ENCODE measurements around the gene WDFY1.
A peak's percentile ranks its signal among the peaks of the same experiment; 100 is the strongest.

Gene WDFY1

DNA sequence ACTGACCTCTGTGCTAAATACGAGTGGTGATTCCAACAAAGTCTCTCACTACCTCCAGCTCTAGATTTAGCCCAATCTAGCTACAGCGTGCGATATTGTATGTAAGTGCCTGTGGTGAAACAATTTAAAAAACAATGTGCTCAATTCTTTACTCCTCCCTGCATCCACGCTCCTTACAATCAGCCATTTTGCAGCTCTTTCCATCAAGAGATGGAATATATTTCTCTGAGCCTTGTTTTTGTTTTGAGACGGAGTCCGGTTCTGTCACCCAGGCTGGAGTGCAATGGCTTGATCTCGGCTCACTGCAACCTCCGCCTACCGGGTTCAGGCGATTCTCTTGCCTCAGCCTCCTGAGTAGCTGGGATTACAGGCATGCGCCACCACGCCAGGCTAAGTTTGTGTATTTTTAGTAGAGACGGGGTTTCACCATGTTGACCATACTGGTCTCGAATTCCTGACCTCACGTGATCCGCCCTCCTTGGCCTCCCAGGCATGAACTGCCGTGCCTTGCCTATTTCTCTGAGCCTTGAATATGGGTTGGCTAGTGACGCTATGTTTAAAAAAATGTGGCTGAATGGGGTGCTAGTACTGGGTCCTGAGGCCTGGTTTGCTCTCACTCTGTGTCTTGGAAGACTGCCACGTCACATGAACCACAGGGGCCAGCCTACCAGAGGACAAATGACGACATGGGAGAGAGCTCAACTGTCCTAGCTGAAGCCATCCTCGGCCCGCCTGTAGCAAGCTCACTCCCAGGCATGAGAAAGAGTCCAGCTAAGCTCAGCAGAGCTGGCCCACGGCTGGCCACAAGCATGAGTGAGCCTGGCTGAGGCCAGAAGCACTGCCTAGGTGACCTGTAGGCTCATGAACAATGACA is 14.8 kb downstream of the WDFY1 start:
- DNase-seq (ENCODE audit: low read depth, low spot score): peak; percentile 28

DNA sequence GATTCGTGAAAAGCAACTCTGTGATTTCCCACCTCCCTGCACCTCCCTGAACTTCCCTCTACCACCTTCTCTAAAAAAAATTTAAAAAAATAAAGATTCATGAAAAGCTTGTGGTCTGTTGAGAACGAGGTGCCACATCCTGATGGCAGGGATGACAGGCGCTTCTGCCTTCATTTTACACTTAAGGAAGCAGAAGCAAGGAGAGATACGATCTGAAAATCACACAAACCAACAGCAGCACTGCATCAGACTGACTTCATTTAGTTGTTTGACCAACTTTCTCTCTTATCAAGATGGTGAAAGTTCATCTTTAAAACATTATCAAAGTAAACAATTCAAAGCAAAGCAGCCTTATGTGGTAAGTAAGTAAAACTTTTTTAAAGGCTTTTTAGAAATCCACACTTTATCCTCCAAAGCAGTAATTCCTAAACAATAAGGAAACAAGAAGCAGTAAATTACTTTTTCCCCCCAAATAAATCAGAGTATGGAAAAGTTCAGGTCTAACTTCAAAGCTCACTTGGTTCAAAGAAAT is 15.5 kb downstream of the WDFY1 start:
- DNase-seq (ENCODE audit: low read depth, low spot score): no peak

DNA sequence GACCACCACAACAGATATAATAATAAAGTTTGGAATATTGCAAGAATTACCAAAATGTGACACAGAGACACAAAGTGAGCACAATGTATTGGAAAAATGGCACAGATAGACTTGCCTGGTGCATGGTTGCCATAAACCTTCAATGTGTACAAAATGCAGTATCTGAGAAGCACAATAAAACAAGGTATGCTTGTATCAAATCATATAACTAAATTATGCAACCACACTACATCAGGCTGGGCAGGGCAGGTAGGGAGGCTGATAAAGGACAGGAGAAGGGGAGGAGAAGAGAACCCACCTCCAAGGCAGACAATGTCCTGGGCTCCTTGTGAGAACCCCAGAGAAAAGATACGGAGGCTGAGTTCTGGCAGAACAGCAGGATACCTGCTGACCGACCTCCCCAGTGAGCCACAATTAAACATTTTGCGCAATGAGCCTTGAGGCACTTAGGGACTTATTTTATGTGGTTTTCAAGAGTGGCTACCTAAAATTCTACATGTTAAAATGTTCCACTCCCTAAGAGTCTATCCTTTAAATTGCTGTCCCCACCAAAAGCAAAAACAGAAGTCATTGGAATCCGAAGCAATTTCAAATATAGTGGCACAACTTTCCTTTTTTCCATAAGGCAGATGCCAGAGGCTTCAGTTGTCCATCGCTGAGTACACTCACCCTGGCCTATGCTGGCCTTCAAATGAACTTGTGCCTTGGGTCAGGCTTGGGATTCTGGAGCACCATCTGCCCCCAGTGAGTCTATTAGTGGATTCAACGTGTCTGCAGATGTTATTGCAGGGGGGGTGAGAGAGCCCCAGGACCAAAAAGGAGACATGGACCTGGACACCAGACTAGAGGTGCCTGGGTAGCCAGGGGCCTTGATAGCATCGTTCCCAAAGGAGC is 16.8 kb downstream of the WDFY1 start:
- no peak for DNase-seq (ENCODE audit: low read depth, low spot score)

DNA sequence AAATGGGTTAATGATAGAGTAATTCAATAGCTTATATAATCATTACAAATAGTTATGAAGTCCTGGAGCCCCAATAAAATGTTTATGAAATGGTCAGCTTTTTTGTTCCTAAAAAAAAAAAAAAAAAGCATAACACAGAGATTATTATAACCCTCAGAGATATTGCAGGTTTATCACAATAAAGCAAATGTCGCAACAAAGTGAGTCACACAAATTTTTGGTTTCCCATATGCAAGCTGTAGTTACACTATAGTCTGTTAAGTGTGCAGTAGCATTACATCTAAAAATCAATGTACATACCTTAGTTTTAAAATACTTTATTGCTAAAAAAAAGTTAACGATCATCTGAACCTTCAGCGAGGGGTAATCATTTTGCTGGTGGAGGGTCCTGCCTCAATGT is 20.0 kb downstream of the WDFY1 start:
- DNase-seq (ENCODE audit: low read depth, low spot score): no peak

DNA sequence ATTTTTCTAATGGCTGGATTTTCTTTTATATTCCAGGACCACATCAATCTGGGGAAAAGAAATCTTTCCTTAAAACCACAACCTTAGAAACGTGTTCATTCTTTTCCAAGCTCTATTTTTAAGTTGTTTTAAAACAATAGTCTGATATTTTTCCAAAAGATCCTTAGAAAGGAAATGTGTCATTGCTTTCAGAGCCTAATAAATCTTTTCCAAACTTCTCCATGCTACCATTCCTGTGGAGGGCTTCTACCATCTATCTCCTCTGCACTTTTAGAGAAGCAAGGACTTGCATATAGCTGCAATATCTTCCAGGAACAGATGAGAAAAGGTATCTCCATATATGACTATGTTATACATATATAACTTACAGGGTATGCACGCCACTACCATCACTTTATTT is 21.2 kb downstream of the WDFY1 start:
- DNase-seq (ENCODE audit: low read depth, low spot score): no peak

DNA sequence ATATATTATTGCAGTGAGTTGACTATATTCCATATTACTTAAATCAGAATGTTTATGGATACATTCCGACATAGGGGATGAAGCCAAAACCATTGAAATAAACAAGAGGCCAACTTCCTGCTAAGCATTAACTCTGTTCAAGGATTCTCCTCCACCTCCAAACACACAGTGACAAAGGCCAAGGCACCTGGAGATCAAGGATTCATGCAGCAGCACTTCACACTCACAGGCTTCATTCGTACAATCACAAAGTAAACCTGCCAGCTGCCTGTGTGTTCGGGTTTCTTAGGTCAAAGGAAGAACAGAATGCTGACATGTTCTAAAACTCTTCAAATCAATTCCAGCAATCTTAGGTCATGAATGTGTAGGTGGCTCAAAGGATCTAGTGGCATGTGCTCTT is 22.8 kb downstream of the WDFY1 start:
- no peak for DNase-seq (ENCODE audit: low read depth, low spot score)

DNA sequence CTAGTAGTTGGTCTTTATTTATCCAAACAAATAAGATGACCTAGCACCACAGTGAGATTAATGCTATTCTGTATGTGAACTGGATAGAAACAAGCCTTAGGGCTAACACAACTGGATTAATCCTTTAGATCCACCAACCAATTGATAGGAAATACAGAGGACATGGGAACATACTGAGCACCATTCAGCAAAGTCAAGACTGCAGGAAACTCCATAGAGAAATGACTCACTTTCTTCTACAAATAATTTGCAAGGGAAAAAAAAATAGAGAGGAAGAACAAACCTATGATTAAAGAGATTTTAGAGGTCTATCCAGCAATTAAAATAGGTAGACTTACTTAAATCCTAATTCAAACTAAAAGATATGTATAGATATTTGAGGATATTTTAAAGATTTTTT is 23.9 kb downstream of the WDFY1 start:
- DNase-seq (ENCODE audit: low read depth, low spot score): no peak

DNA sequence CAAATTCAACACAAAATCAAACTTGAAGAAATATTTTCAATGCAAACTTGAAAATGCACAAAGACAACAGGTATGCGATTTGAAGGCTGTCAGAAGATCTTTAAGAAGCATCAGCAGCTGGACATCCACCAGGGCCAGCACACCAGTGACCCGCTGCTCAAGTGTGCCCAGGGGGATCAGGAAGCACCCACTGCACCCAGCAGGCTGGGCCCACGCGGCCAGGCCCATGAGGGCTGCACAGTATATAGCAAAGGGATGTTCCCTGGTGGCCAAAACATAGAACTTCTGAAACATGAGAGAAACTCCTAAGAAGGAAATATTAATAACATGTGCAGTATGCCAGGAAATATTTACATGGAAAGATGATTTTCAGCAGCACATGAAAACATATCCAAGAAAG is 25.0 kb downstream of the WDFY1 start:
- DNase-seq (ENCODE audit: low read depth, low spot score): no peak

DNA sequence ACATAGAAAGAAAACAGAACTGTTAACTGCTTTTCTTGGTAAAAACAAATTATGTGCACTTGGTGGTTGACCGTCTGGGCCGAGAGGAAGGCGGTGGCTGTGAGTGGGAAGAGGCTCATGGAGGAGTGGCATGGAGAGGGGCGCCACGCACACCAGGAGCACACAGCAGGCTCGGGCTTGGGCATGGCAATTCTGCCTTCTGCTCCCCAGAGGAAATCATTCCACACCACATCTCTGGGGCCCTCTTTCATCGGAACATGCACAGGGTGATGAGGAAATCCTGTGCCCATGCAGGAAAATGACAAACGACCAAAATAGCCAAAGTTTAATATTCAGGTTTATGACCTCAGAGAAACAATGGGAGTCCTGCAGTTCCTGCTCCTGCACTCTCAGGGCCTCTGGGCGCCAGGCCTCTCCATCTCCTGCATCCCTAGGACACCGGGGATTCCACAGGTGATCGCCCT is 26.4 kb downstream of the WDFY1 start:
- DNase-seq (ENCODE audit: low read depth, low spot score): no peak

DNA sequence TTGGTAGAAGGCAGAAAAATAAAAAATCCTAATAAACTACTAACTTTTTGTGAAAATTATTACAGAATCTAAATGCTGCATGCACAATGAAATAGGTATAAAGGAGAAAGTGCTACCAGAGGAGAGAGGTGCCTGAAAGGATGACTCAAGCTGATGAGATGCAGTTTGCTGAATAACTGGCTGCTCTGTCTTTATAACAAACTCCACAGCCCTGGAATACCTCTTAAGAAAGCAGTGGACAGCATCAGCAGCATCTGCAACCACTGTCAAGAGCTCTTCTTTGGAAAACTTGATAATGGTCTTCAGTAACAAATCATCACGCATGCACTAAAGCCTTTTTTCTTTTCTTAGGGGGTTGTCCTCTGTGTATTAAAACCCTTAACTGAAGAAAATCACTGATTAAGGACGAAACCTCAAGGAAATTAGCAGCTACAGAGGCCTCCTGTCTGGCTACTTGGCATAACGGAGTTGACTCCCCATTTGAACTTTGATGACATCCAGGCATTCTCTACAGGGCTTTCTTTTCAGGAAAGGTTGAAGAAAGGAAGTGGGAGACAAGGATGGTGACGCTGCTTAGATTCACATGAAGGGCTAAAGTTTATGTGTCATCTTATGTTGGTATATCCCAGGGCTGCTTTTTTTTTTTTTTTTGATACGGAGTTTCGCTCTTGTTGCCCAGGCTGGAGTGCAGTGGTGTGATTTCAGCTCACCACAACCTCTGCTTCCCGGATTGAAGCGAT is 28.8 kb downstream of the WDFY1 start:
- no peak for DNase-seq (ENCODE audit: low read depth, low spot score)

DNA sequence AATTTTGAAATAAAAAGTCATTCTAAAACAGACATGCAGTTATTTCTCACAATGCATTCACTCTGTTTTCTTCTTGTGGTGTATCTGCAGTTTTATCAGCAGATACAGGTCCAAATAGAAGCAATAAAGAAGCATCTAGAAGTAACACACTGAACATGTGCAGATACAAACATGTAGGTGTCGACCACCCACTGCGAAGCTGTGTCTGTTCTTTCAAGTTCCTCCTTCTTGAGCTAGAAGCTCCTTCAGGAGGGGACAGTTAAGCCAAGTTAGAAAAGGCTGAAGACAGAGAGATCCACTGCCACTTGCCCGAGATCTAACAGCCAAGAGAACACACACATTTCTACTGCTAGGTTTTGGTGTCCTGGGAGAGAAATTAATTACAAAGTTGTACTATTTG is 30.1 kb downstream of the WDFY1 start:
- DNase-seq (ENCODE audit: low read depth, low spot score): no peak

DNA sequence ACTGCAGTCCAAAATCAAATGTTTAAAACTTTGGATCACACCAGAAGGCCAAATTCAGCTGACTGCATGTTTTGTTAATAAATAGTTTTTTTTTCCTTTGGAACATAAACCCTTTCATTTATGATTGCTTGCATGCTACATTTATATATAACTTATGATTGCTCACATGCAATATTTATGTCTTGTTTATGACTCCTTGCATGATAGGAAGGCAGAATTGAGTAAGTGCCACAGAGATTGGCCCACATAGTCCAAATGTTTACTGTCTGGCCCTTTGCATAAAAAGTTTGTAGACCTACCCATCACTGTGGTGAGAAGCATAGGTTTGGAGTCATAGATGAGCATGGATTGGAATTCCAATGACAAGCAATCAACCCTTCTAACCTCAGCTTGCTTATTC is 30.8 kb downstream of the WDFY1 start:
- DNase-seq (ENCODE audit: low read depth, low spot score): no peak

DNA sequence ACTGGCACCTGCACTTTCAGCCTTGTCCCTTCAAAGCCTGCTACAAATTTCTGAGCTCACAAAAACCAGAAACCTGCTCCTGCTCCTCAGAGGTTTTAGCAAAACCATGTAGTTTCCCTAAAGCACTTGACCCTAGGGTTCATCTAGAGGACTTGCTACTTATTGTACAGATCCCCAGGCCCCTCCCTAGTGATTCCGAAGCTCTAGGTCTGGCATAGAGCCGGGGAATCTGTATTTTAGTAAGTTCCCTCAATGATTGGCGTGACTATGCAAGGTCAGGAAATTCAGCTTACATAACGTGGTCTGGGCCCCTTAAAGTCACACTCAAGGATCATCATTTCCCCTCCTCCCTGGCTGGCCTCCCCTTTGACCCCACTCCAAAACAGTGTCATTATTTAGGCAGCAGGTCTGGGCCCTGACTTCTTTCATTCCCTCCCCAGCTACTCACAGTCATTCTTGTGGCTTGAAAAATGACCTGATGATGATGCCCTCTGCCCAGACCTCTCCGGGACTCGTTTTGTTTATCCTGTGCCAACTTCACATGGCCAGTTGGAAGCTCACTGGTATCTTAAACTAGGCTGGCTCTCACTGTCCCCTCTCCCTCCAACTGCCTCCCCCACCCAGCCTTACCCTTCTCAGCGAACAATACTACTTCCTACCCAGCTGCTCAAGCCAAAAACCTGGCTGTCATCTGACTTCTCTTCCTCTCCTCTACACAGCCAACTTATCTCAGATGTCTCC is 36.0 kb downstream of the WDFY1 start:
- no peak for DNase-seq (ENCODE audit: low read depth, low spot score)

DNA sequence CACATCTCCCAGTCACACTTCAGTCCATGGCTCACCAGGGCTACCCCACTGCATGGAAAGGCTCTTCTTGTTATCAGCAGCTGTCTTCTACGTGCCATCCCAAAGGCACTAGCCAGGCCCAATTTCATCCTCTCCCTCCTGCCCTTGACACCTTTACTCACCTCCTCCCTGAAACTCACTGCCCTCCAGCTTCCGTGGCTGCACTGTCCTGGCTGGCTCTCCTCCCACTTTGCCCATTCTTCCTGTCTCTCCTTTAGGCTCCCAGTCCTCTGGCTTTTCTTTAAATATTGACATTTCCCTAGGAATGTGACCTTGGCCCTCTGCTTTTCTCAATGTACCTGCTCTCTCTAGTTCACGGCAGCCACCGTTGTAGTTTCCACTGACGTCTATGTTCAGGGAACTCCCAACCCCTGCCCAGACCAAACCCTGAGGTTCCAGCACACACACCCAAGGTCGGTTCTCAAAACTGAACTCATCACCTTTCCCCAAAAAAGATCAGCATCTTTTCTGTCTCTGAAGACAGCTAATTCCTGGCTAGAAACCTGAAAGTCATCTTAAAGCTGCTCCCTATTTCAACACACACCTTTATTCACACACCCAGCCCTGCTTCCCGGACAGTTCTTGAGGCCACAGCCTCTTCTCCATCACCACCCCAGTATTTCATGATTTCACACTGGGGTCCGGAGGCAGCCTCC is 36.7 kb downstream of the WDFY1 start:
- DNase-seq (ENCODE audit: low read depth, low spot score): no peak

DNA sequence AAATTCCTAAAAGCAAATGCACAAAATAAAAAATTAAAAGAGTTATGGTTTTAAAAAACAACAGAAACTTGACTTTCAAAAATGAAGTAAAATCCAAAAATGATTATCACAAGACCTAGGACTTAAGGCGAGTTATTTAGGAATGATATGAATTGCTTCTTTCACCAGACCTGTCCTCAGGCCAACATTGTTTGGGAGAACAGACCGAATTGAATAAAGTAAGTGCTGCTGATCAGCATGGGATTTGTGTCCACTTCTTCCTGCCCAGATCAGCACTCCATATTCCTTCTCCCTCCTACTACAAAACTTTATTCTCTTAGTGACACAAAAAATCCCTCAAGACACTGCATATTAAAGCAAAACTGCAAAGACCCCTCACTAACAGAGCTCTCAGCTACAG is 39.1 kb downstream of the WDFY1 start:
- no peak for DNase-seq (ENCODE audit: low read depth, low spot score)

DNA sequence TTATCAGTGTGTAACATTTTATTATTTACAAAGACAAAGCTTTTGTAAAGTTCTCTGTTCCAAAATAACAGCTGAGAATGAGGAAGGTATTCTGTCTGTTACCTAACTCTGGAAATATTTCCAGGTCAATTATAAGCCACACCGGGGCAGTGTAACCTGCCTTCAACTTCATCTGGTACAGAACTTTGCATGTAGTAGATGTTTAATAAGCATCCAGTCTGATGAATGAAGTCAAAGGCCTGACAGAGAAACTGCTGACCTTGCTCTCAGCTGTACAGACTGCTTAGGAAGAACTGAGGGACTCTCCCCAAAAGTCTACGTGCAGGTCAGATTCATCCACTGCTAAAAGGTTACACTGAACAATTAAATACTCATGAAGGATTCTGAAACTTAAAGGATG is 43.3 kb downstream of the WDFY1 start:
- DNase-seq (ENCODE audit: low read depth, low spot score): no peak

DNA sequence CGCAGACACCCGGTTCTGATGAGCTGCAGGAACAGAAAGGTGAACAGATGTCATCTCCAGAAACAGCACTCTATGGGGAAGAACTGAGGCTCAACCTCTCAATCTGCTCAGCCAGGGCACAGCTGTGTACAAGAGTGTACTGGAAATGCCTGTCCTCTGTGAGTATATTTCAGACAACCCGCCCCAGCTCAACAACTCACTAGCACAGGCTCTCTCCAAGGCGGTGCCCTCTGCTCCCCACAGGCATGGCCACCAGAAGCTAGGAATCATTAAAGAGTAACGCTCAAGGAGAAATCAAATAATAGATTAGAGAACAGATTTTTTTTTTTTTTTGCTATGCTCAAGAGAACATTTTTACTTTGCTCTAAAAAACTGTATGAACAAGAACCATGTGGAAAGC is 43.8 kb downstream of the WDFY1 start:
- DNase-seq (ENCODE audit: low read depth, low spot score): no peak

DNA sequence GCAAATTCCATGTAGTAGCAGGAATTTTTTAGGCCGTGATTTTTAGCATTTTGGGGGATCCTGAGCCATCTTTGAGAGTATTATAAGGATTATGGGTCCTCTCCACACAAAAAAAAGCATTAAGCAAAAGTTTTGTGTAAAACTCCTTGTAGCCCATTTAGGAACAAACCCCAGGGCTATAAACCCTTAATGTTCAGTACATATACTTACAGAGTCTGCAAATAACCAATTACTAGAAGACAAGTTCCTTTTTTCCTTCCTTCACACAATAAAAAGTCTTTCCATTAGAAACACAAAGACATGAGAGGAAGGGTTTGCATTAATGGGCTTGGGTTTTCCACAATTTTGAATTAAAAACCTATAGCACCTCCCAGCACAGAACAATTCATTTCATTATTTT is 44.6 kb downstream of the WDFY1 start:
- no peak for DNase-seq (ENCODE audit: low read depth, low spot score)

DNA sequence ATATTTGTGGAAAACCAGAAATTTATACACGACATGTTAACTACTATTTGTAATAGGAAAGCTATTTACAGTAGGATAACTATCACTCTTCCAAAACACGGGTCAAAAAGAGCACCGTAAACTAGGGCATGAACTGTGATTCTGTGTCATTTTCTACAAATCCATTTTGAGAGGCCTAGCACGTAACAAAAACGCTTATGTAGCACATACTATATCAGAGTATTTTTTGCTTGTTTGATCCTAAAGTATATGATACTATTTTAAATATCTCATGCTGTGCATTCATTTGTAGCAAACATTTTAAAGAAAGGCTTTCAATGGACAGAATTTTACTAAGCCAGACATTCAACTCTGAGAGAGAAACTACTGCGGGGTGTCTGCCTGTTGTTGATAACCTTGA is 45.1 kb downstream of the WDFY1 start:
- DNase-seq (ENCODE audit: low read depth, low spot score): no peak

DNA sequence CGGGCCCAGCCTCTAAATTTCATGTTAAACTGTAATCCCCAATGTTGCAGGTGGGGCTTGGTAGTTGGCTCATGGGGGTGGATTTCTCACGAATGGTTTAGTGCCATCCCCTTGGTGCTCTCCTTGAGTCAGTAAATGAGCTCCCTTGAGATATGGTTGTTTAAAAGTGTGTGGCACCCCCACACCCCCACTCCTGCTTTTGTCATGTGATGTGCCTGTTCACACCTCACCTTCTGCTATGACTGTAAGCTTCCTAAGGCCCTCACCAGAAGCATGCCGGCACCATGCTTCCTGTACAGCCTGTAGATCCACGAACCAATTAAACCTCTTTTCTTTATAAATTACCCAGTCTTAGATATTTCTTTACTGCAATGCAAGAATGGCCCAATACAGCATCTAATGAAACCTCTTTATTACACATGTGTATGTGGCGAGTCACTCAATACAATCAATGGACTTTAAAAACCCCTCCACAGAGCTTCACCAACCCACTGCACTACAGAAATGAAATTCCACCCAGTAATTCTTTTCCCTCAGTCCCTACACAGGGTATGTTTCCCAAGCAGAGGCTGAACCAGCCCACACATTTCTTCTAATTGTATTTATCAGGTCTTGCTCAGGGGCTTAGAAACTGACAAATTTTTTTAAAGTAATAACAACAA is 47.3 kb downstream of the WDFY1 start:
- DNase-seq (ENCODE audit: low read depth, low spot score): no peak
